Panc1 (cell line): ENCODE results near the gene BMF.

Experiments
- CTCF ChIP-seq: fragments of 450-650 bp; IDR thresholded peaks from 2 replicates; pipeline ENCODE4 v1.5.1; 2017; ENCODE audit warnings: mild to moderate bottlenecking
- POLR2AphosphoS5 ChIP-seq: IDR thresholded peaks from 2 replicates; pipeline ENCODE4 v1.6.1; 2012; ENCODE audit warnings: mild to moderate bottlenecking, low read depth, low read length, moderate library complexity
- REST ChIP-seq, 2 experiments: IDR thresholded peaks; 2 replicates each; pipeline ENCODE4 v1.6.1; 2011 to 2012; ENCODE audit warnings: low read depth in 2 of 2, control low read depth in 1 of 2, low read length in 1 of 2, mild to moderate bottlenecking in 1 of 2, moderate library complexity in 1 of 2; ENCODE audit not compliant: insufficient read depth in 1 of 2

- TF ChIP-seq POLR2AphosphoS5 (no peak), CTCF (no peak), REST (IDR thresholded peaks at IDR 0.05; ENCODE audit: insufficient read depth in 1 of 2, low read depth in 2 of 2, low read length in 1 of 2) (no peak)
Measured at GRCh38 chr15:40104296-40104864, 4.3 kb downstream of the BMF start.
